SW 1271 (cell line): ENCODE data around the gene SRPX2.
"Not testable (repeated sequence)": the region's sequence is repeated elsewhere in the genome, so short reads cannot be mapped to it uniquely, and the experiment has no call there.

Experiments
- DNase-seq, 2 experiments: peaks; one replicate each; lab custom pipeline; 2025; lab: John Stamatoyannopoulos, UW

Gene SRPX2

GRCh38 chrX:100700809-100701208 is 56.8 kb downstream of the SRPX2 start:
- DNase-seq: no peak

DNA sequence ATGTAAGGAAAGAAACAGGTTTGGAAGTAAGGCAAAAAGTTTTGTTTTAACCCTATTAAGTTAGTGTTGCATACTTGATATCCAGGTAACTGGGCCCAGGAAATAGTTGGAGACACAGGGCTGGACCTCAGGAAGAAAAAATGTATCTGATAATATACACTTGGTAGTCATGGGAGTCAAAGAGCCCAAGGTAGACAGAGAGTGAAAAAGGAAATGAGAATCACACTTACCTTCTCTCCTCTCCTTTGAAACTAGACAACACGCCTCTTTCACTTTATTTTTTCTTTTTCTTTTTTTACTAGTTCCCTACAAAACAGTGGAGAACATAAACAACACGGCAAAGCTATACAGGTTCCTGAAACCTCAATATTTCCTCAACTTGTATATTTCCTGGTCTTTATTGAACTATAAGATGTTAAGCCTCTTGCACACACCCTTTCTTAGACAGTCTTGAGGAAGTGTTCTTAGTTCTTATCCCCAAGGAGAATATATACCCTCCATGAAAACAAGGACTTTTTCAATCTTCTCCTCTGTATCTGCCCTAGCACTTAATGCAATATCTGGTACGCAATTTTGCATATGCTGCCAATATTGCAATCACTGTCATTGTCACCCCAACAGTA is 60.7 kb downstream of the SRPX2 start:
- DNase-seq: no peak

DNA sequence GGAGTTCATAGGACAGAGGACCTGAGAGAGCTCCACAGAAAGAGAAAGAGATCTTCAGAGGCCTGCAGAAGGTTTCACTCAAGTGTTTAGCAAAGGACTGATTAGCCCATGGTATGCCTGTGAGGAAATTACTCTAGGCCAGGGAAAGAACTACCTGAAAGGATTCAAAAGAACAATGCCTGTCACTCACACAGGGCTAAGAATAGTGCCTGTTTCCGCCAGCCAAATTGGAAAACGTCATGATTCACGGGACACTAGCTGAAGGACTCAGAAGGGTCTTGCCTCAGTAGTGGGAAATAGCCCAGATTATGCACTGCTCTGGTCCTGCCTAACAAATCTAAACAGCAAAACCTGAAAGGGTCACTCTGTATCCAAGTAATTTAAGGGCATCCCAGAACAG is 66.8 kb downstream of the SRPX2 start:
- no peak for DNase-seq

DNA sequence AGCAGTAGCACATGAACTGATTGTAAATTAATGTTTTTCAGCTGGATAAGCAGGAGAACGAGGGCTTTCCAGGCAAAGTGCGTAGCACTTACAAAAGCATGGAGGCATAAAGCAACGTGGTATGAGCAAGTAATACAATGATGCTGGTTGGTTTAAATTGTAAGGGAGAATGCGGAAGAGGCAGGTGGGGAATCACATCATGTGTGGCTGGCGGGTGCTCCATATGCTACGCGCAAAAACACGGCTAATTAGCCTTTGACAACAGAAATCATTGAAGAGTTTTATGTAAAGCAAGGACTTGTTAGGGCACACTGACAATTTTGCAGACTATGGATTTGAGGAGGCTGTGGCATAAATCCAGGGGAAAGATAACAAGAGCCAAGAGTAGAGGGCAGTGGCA is 73.4 kb downstream of the SRPX2 start:
- no peak for DNase-seq

- no peak for DNase-seq
These were observed 75.1 kb downstream of the SRPX2 start for GRCh38 chrX:100719139-100719538.

DNA sequence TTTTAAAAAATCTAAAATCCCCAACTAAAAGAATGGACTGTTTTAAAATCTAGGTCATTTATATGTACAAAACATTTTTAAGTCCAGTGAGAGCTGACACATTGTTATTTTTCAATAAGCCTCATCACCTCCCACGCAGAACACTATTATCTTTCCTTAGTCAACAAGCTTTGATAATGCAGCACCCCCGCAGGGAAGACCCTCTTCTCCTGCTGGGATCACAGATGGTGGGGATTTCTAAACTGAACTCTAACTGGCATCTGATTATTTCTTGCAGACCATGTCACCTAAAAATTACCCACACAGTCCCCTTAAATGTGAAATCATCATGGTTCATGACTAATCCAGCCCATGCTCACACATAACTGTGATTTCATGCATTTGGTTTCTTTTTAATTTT is 76.3 kb downstream of the SRPX2 start:
- no peak for DNase-seq

- DNase-seq: no peak
These were observed 77.3 kb downstream of the SRPX2 start for GRCh38 chrX:100721328-100721727.

DNA sequence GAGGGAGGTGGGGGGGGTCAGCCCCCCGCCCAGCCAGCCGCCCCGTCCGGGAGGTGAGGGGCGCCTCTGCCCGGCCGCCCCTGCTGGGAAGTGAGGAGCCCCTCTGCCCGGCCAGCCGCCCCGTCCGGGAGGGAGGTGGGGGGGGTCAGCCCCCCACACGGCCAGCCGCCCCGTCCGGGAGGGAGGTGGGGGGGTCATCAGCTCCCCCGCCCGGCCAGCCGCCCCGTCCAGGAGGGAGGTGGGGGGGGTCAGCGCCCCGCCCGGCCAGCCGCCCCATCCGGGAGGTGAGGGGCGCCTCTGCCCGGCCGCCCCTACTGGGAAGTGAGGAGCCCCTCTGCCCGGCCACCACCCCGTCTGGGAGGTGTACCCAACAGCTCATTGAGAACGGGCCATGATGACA is 80.0 kb downstream of the SRPX2 start:
- not testable (repeated sequence) for DNase-seq
